GM12878 (cell line): Measurements from ENCODE around the gene ANGEL2. TPM values are rescaled to one million over a fixed set of nuclear protein-coding genes. Genes with fewer than 3 reads are reported as not detected.

ENCODE experiments used
- ATAC-seq: fragments of 200-7000 bp; cut with Tn5 transposase; 3 replicates; pipeline ENCODE4 v1.9.1; 2020; ENCODE audit warnings: mild to moderate bottlenecking, moderate library complexity
- BruUV-seq: library from RNA; stranded (reverse); fragments of 400-500 nt; replicated peaks from 2 replicates; lab custom pipeline; 2021; lab: Mats Ljungman, UMichigan
- CTCF ChIA-PET: fragments of 300-600 bp; sonication (Branson Sonifier 250); formaldehyde crosslinking; extraction: SDS; loops from one replicate; lab custom pipeline; 2021; ENCODE audit warnings: inconsistent platforms; lab: Yijun Ruan, JAX
- POLR2A ChIA-PET: fragments of 350-600 bp; formaldehyde crosslinking; extraction: SDS; loops from one replicate; lab custom pipeline; 2021; ENCODE audit warnings: inconsistent platforms; lab: Charles Lee
- RAD21 ChIA-PET: fragments of 300-600 bp; sonication (Branson Sonifier 250); formaldehyde crosslinking; loops from one replicate; lab custom pipeline; 2023; ENCODE audit warnings: antibody characterized with exemption; ENCODE audit not compliant: unreplicated experiment; lab: Charles Lee
- SMC1A ChIA-PET: fragments of 300-600 bp; sonication (Branson Sonifier 250); formaldehyde crosslinking; loops from one replicate; lab custom pipeline; 2023; ENCODE audit not compliant: unreplicated experiment, uncharacterized antibody; lab: Charles Lee
- DNase-seq: peaks from one replicate; pipeline ENCODE4 v3.0.0-alpha.2; 2011; ENCODE audit warnings: low read depth, low spot score
- FAIRE-seq: peaks from 3 replicates; lab custom pipeline; 2011; peaks lifted over from hg19 to GRCh38; lab: Jason Lieb, UNC
- H2AFZ ChIP-seq: 2 replicates; pipeline ENCODE4 v1.6.0; 2011; ENCODE audit warnings: low read depth, low read length, control low read depth; ENCODE audit not compliant: control insufficient read depth
- H3K27ac ChIP-seq: 2 replicates; pipeline ENCODE4 v1.5.1; 2011; ENCODE audit warnings: control low read depth; ENCODE audit not compliant: control insufficient read depth, insufficient read depth
- H3K27me3 ChIP-seq, 2 experiments: replicated peaks in 1 of 2; 2 replicates each; pipeline versions ENCODE4 v1.6.0 to v1.6.1; 2011; ENCODE audit warnings: low read length in 1 of 2; ENCODE audit not compliant: control insufficient read depth in 2 of 2, insufficient read depth in 2 of 2
- H3K36me3 ChIP-seq, 2 experiments: 2 replicates each; pipeline ENCODE4 v1.5.1; 2011; ENCODE audit warnings: low read length in 1 of 2; ENCODE audit not compliant: control insufficient read depth in 2 of 2, insufficient read depth in 2 of 2
- H3K4me1 ChIP-seq: 2 replicates; pipeline ENCODE4 v1.6.1; 2011; ENCODE audit warnings: mild to moderate bottlenecking, low read length, moderate library complexity, mixed read lengths; ENCODE audit not compliant: control insufficient read depth, insufficient read depth
- H3K4me2 ChIP-seq: 2 replicates; pipeline ENCODE4 v1.6.0; 2011; ENCODE audit warnings: control low read depth; ENCODE audit not compliant: control insufficient read depth, insufficient read depth
- H3K4me3 ChIP-seq: fragments of 200-600 bp; sonication (generic); 2 replicates; pipeline ENCODE4 v1.5.1; 2016
- H3K79me2 ChIP-seq: 2 replicates; pipeline ENCODE4 v1.6.0; 2011; ENCODE audit warnings: low read length; ENCODE audit not compliant: control insufficient read depth, insufficient read depth
- H3K9ac ChIP-seq: 2 replicates; pipeline ENCODE4 v1.8.0; 2011; ENCODE audit warnings: low read length, control low read depth, mixed read lengths; ENCODE audit not compliant: control insufficient read depth, insufficient read depth
- H3K9me3 ChIP-seq: replicated peaks from 3 replicates; pipeline ENCODE4 v1.5.1; 2011; ENCODE audit warnings: mild to moderate bottlenecking, low read length; ENCODE audit not compliant: control insufficient read depth, insufficient read depth
- H4K20me1 ChIP-seq: 2 replicates; pipeline ENCODE4 v1.6.0; 2011; ENCODE audit not compliant: control insufficient read depth, insufficient read depth
- CBFB ChIP-seq: IDR thresholded peaks from 2 replicates; pipeline ENCODE4 v1.6.1; 2016; ENCODE audit warnings: antibody characterized with exemption, low read depth
- EP300 ChIP-seq, 2 experiments: fragments of 150-350 bp in 1 of 2; IDR thresholded peaks; 2 replicates each; pipeline ENCODE4 v1.6.1; 2011 to 2012; ENCODE audit warnings: low read depth in 2 of 2, low read length in 2 of 2, borderline replicate concordance in 1 of 2, improper control_type of control experiment in 1 of 2, inconsistent platforms in 1 of 2; ENCODE audit not compliant: control insufficient read depth in 1 of 2
- HDAC2 ChIP-seq: fragments of 200-600 bp; sonication (generic); IDR thresholded peaks from 2 replicates; pipeline ENCODE4 v1.6.1; 2017
- MAX ChIP-seq: IDR thresholded peaks from 2 replicates; pipeline ENCODE4 v1.6.1; 2012; ENCODE audit warnings: low read depth, low read length, improper control_type of control experiment
- NR2F1 ChIP-seq: fragments of 450-650 bp; conservative IDR thresholded peaks from 2 replicates; pipeline ENCODE4 v1.6.1; 2017; ENCODE audit warnings: mild to moderate bottlenecking
- ZBED1 ChIP-seq: IDR thresholded peaks from 2 replicates; pipeline ENCODE4 v1.6.1; 2016; ENCODE audit warnings: borderline replicate concordance
- WGBS: methylation state at CpG from one replicate; pipeline ENCODE4 v1.1.6; 2016; ENCODE audit warnings: low lambda C conversion rate; ENCODE audit not compliant: insufficient replicate concordance, insufficient coverage; ENCODE audit errors: missing lambda C conversion rate; 5-methylcytosine and 5-hydroxymethylcytosine counted together
- in situ Hi-C: fragments of 300-500 bp; cut with MboI; formaldehyde crosslinking; loops from 9 replicates; pipeline ENCODE4 v1.14.3; 2018; ENCODE audit warnings: mixed read lengths
- intact Hi-C: fragments of 100-400 bp; cut with micrococcal nuclease; formaldehyde crosslinking; loops from one replicate; pipeline ENCODE4 v1.14.2; 2022; ENCODE audit not compliant: unreplicated experiment
- polyA plus RNA-seq, 11 experiments: library from polyadenylated mRNA; depleted of rRNA in 4 of 11; unstranded in 6 of 11; stranded (reverse) in 5 of 11; fragments of >200 nt; fragmentation: Nextera tagmentation in 4 of 11; fragmentation: Illumina TruSeq in 1 of 11; extraction: Ambion mirVana in 4 of 11; extraction: Trizol in 1 of 11; gene quantifications; 1 replicate in 1 of 11; 2 replicates in 10 of 11; pipeline versions ENCODE4 v1.2.1 to v1.2.3, GENCODE V29; 2011 to 2016; ENCODE audit warnings: inconsistent platforms in 2 of 11, missing spikeins in 2 of 11, low read depth in 1 of 11
- total RNA-seq, 4 experiments: library from RNA; depleted of rRNA in 3 of 4; stranded (reverse); fragments of >200 nt in 3 of 4; fragmentation: Illumina TruSeq in 1 of 4; extraction: Trizol in 1 of 4; gene quantifications; 2 replicates each; pipeline versions ENCODE4 v1.2.1 to v1.2.3, GENCODE V29; 2013 to 2021
- TF ChIP-seq, protein P1 (sequence below): fragments of 450-650 bp; formaldehyde crosslinking; IDR thresholded peaks from 2 replicates; pipeline ENCODE4 v1.4.0; 2020; ENCODE audit warnings: mild to moderate bottlenecking, moderate library complexity

The ANGEL2 gene
- total and polyA plus RNA-seq, 10 of the 15 experiments (the other 5 are each of a cell fraction or from before 2014, with no cell fraction given) = 6.3 to 53.9 (median 30.7) TPM

DNA sequence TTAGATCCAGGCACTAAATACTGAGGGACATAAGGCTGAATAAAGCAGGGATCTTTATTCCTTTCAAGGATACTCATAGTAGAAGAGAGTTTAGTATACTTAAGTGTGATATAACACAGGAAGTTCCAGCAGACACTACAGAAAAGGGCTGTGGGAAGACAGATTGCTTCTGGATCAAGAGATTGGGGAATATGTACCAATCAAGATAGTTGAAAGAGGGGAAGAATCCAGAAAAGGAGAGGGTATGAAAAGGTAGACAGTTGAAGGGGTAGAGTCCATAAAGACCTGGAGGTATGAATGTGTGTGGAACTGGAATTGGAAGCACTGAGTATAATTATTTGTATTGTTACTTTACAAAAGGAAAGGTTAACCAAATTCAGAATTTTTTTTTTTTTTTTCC lies 37.8 kb upstream of the ANGEL2 start:
- H2AFZ ChIP-seq = no peak overlapping the region
- peaks cover 6% of the 10 kb centered on the region; the same call in 1 of the 2 replicates for H3K4me1 ChIP-seq
- in situ Hi-C loops = no loop called here
- H3K36me3 ChIP-seq = no peaks in the 10 kb centered on the region
- H3K9me3 ChIP-seq = no peaks in the 10 kb centered on the region; the same call in 2 of the 3 replicates
- H4K20me1 ChIP-seq = no peaks in the 10 kb centered on the region
- RAD21 ChIA-PET = no interaction called here
- no peak overlapping the region for H3K4me3 ChIP-seq
- TF ChIP-seq HDAC2 = no peak
- no peak for TF ChIP-seq MAX
- no peak for TF ChIP-seq CBFB
- no peak overlapping the region for H3K9ac ChIP-seq
- BruUV-seq = no TSS peak
- no peaks in the 10 kb centered on the region for H3K27me3 ChIP-seq
- H3K79me2 ChIP-seq = peaks cover 13% of the 10 kb centered on the region
- CTCF ChIA-PET = no interaction called here
- no peak for ATAC-seq
- SMC1A ChIA-PET = interaction anchor here (1.4 kb wide), 1 partner anchor 17 kb away, joined by 4 read pairs; no protein-coding TSS in a partner anchor
- H3K27ac ChIP-seq = no peak overlapping the region
- no peak overlapping the region for H3K4me2 ChIP-seq
- DNase-seq = no peak
- POLR2A ChIA-PET = no interaction called here
- FAIRE-seq = no peak
- intact Hi-C loops = no loop called here

DNA sequence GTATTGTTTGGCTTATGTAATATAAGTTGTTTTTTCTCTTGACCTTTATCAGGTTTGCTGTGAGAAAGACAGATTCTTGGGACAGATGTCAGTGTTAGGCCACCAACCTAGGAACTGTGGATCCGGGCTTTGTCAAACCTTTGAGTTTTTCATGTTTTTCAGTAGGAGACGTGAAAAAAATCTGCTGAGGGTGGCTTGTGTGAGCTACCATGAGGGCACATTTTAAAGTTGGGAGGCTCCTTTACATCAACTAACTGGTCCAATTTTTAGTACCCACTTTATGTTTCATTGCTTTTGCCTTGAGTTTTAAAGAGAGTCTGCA lies 36.2 kb upstream of the ANGEL2 start:
- Histone ChIP-seq H3K4me3 (peak overlapping the region; percentile 94), H4K20me1 (no peaks in the 10 kb centered on the region), H3K27me3 (no peaks in the 10 kb centered on the region), H3K4me1 (peaks cover 6% of the 10 kb centered on the region; the same call in 1 of the 2 replicates), H2AFZ (peak overlapping the region; percentile 94), H3K36me3 (no peaks in the 10 kb centered on the region), H3K27ac (peak overlapping the region; percentile 68; the same call in 1 of the 2 replicates), H3K9me3 (no peaks in the 10 kb centered on the region; the same call in 2 of the 3 replicates), H3K79me2 (peaks cover 11% of the 10 kb centered on the region), H3K4me2 (peak overlapping the region; percentile 92), H3K9ac (peak overlapping the region; percentile 65)
- TSS peak; percentile 79 for BruUV-seq
- in situ Hi-C loops (no loop called here), intact Hi-C loops (loop anchor here (2.0 kb wide), 2 partner anchors 21 to 37 kb away; partner anchors contain the start of gene ANGEL2)
- ATAC-seq (no peak), FAIRE-seq (no peak), DNase-seq (no peak)
- CTCF ChIA-PET = interaction anchor here (1.1 to 2.1 kb wide), 3 partner anchors 17 to 66 kb away, joined by 3 to 8 read pairs (median 3); no protein-coding TSS in a partner anchor
- SMC1A ChIA-PET = interaction anchor here (0.9 to 1.8 kb wide), 2 partner anchors 18 to 40 kb away, joined by 3 to 7 read pairs; no protein-coding TSS in a partner anchor
- TF ChIP-seq, protein P1, sequence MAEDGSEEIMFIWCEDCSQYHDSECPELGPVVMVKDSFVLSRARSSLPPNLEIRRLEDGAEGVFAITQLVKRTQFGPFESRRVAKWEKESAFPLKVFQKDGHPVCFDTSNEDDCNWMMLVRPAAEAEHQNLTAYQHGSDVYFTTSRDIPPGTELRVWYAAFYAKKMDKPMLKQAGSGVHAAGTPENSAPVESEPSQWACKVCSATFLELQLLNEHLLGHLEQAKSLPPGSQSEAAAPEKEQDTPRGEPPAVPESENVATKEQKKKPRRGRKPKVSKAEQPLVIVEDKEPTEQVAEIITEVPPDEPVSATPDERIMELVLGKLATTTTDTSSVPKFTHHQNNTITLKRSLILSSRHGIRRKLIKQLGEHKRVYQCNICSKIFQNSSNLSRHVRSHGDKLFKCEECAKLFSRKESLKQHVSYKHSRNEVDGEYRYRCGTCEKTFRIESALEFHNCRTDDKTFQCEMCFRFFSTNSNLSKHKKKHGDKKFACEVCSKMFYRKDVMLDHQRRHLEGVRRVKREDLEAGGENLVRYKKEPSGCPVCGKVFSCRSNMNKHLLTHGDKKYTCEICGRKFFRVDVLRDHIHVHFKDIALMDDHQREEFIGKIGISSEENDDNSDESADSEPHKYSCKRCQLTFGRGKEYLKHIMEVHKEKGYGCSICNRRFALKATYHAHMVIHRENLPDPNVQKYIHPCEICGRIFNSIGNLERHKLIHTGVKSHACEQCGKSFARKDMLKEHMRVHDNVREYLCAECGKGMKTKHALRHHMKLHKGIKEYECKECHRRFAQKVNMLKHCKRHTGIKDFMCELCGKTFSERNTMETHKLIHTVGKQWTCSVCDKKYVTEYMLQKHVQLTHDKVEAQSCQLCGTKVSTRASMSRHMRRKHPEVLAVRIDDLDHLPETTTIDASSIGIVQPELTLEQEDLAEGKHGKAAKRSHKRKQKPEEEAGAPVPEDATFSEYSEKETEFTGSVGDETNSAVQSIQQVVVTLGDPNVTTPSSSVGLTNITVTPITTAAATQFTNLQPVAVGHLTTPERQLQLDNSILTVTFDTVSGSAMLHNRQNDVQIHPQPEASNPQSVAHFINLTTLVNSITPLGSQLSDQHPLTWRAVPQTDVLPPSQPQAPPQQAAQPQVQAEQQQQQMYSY (CRISPR knock-in tag) = no peak
- TF ChIP-seq ZBED1 = no peak
- TF ChIP-seq NR2F1 = no peak
- 0 out of 4 replicates have a peak, but pooled peaks of 1 of the 2 experiments have one; percentile 7 for TF ChIP-seq EP300 (IDR thresholded peaks at IDR 0.05; ENCODE audit: borderline replicate concordance in 1 of 2, control insufficient read depth in 1 of 2, low read depth in 2 of 2, low read length in 2 of 2)
- POLR2A ChIA-PET = interaction anchor here (0.5 to 0.6 kb wide), 2 partner anchors 51 to 474 kb away, joined by 3 to 4 read pairs; no protein-coding TSS in a partner anchor
- RAD21 ChIA-PET = no interaction called here
- 3% methylated on average over 2 of the region's 2 CpGs for WGBS
